ENCODE measurements around the gene BLM. TPM values are rescaled to one million over a fixed set of nuclear protein-coding genes. Genes with fewer than 3 reads are reported as not detected.
A peak's percentile ranks its signal among the peaks of the same experiment; 100 is the strongest.
"Not testable (repeated sequence)": the region's sequence is repeated elsewhere in the genome, so short reads cannot be mapped to it uniquely, and the experiment has no call there.

Gene BLM
- total RNA-seq, 2 experiments from 2014 or later: 47.8 to 49.8 TPM

- no peaks in the 10 kb centered on the region for H3K27me3 Mint-ChIP-seq
- DNase-seq: no peak
- peaks cover 42% of the 10 kb centered on the region for H3K4me1 Mint-ChIP-seq
- H3K9me3 Mint-ChIP-seq: no peaks in the 10 kb centered on the region
- peaks cover 2% of the 10 kb centered on the region for H3K36me3 Mint-ChIP-seq
- H3K4me3 Mint-ChIP-seq: no peak overlapping the region
- H3K27ac Mint-ChIP-seq: peak overlapping the region; percentile 93
Observed at GRCh38 chr15:90685591-90686434, 31.3 kb upstream of the BLM start.

GRCh38 chr15:90686435-90687218 lies 30.5 kb upstream of the BLM start:
- H3K36me3 Mint-ChIP-seq: peaks cover 2% of the 10 kb centered on the region
- H3K27ac Mint-ChIP-seq: peak overlapping the region; percentile 93
- H3K4me3 Mint-ChIP-seq: peak overlapping the region; percentile 49
- H3K27me3 Mint-ChIP-seq: no peaks in the 10 kb centered on the region
- H3K4me1 Mint-ChIP-seq: peaks cover 43% of the 10 kb centered on the region
- no peaks in the 10 kb centered on the region for H3K9me3 Mint-ChIP-seq
- no peak for DNase-seq

GRCh38 chr15:90689326-90689961 lies 27.7 kb upstream of the BLM start:
- not testable (repeated sequence) for H3K9me3 Mint-ChIP-seq, H3K27me3 Mint-ChIP-seq, H3K36me3 Mint-ChIP-seq, DNase-seq, H3K4me3 Mint-ChIP-seq, H3K27ac Mint-ChIP-seq
- peaks cover 46% of the 10 kb centered on the region for H3K4me1 Mint-ChIP-seq

GRCh38 chr15:90690585-90690984 lies 26.6 kb upstream of the BLM start:
- peaks cover 2% of the 10 kb centered on the region for H3K36me3 Mint-ChIP-seq
- no peaks in the 10 kb centered on the region for H3K27me3 Mint-ChIP-seq
- H3K27ac Mint-ChIP-seq: no peak overlapping the region
- no peak for DNase-seq
- no peak overlapping the region for H3K4me3 Mint-ChIP-seq
- no peaks in the 10 kb centered on the region for H3K9me3 Mint-ChIP-seq
- peaks cover 38% of the 10 kb centered on the region for H3K4me1 Mint-ChIP-seq

GRCh38 chr15:90691369-90691768 lies 25.8 kb upstream of the BLM start:
- peaks cover 30% of the 10 kb centered on the region for H3K4me1 Mint-ChIP-seq
- peaks cover 2% of the 10 kb centered on the region for H3K36me3 Mint-ChIP-seq
- H3K4me3 Mint-ChIP-seq: no peak overlapping the region
- H3K9me3 Mint-ChIP-seq: no peaks in the 10 kb centered on the region
- no peaks in the 10 kb centered on the region for H3K27me3 Mint-ChIP-seq
- H3K27ac Mint-ChIP-seq: no peak overlapping the region
- no peak for DNase-seq

GRCh38 chr15:90691982-90692773 lies 25.0 kb upstream of the BLM start:
- Mint-ChIP-seq H3K4me3 (no peak overlapping the region), H3K36me3 (peaks cover 2% of the 10 kb centered on the region), H3K27ac (no peak overlapping the region), H3K4me1 (peaks cover 25% of the 10 kb centered on the region), H3K27me3 (no peaks in the 10 kb centered on the region), H3K9me3 (no peaks in the 10 kb centered on the region)
- DNase-seq: no peak

- no peak overlapping the region for H3K4me3 Mint-ChIP-seq
- no peaks in the 10 kb centered on the region for H3K9me3 Mint-ChIP-seq
- no peaks in the 10 kb centered on the region for H3K36me3 Mint-ChIP-seq
- no peak overlapping the region for H3K27ac Mint-ChIP-seq
- no peak for DNase-seq
- H3K27me3 Mint-ChIP-seq: no peaks in the 10 kb centered on the region
- peaks cover 20% of the 10 kb centered on the region for H3K4me1 Mint-ChIP-seq
Observed at GRCh38 chr15:90694987-90695386, 22.2 kb upstream of the BLM start.

- no peaks in the 10 kb centered on the region for H3K9me3 Mint-ChIP-seq
- no peak overlapping the region for H3K4me3 Mint-ChIP-seq
- H3K4me1 Mint-ChIP-seq: peaks cover 11% of the 10 kb centered on the region
- no peaks in the 10 kb centered on the region for H3K36me3 Mint-ChIP-seq
- H3K27me3 Mint-ChIP-seq: no peaks in the 10 kb centered on the region
- DNase-seq: no peak
- H3K27ac Mint-ChIP-seq: no peak overlapping the region
Observed at GRCh38 chr15:90697175-90697574, 20.0 kb upstream of the BLM start.

GRCh38 chr15:90698629-90699028 lies 18.5 kb upstream of the BLM start:
- no peak for DNase-seq
- peaks cover 9% of the 10 kb centered on the region for H3K4me1 Mint-ChIP-seq
- peaks cover 4% of the 10 kb centered on the region for H3K36me3 Mint-ChIP-seq
- H3K9me3 Mint-ChIP-seq: peaks cover 5% of the 10 kb centered on the region
- H3K27ac Mint-ChIP-seq: no peak overlapping the region
- H3K4me3 Mint-ChIP-seq: no peak overlapping the region
- no peaks in the 10 kb centered on the region for H3K27me3 Mint-ChIP-seq

GRCh38 chr15:90701048-90701447 lies 16.1 kb upstream of the BLM start:
- peaks cover 5% of the 10 kb centered on the region for H3K9me3 Mint-ChIP-seq

GRCh38 chr15:90701880-90702630 lies 15.1 kb upstream of the BLM start:
- Mint-ChIP-seq H3K36me3 (peaks cover 4% of the 10 kb centered on the region), H3K27ac (no peak overlapping the region), H3K4me1 (peaks cover 5% of the 10 kb centered on the region), H3K27me3 (no peaks in the 10 kb centered on the region), H3K4me3 (no peak overlapping the region), H3K9me3 (peaks cover 5% of the 10 kb centered on the region)
- no peak for DNase-seq

More at GRCh38 chr15:90701048-90701447, 16.1 kb upstream of the BLM start:
- Mint-ChIP-seq H3K27ac (no peak overlapping the region), H3K36me3 (peaks cover 4% of the 10 kb centered on the region), H3K4me1 (peaks cover 6% of the 10 kb centered on the region), H3K4me3 (no peak overlapping the region), H3K27me3 (no peaks in the 10 kb centered on the region)
- DNase-seq: no peak

GRCh38 chr15:90703455-90703854 lies 13.7 kb upstream of the BLM start:
- Mint-ChIP-seq H3K36me3 (peaks cover 4% of the 10 kb centered on the region), H3K27me3 (no peaks in the 10 kb centered on the region), H3K4me1 (no peaks in the 10 kb centered on the region), H3K9me3 (peaks cover 5% of the 10 kb centered on the region), H3K27ac (no peak overlapping the region), H3K4me3 (no peak overlapping the region)
- DNase-seq: no peak

GRCh38 chr15:90705212-90705611 lies 11.9 kb upstream of the BLM start:
- Mint-ChIP-seq H3K27me3 (no peaks in the 10 kb centered on the region), H3K27ac (no peak overlapping the region), H3K4me3 (no peak overlapping the region), H3K4me1 (no peaks in the 10 kb centered on the region), H3K9me3 (peaks cover 5% of the 10 kb centered on the region), H3K36me3 (peaks cover 4% of the 10 kb centered on the region)
- no peak for DNase-seq
